Measurements from ENCODE around the gene PEX16. TPM values are rescaled to one million over a fixed set of nuclear protein-coding genes. Genes with fewer than 3 reads are reported as not detected.
A peak's percentile ranks its signal among the peaks of the same experiment; 100 is the strongest.

PEX16 gene
- total and polyA plus RNA-seq, 2 of the 13 experiments (the other 11 are each of a cell fraction or from before 2014, with no cell fraction given): 12.5 to 21.8 TPM

DNA sequence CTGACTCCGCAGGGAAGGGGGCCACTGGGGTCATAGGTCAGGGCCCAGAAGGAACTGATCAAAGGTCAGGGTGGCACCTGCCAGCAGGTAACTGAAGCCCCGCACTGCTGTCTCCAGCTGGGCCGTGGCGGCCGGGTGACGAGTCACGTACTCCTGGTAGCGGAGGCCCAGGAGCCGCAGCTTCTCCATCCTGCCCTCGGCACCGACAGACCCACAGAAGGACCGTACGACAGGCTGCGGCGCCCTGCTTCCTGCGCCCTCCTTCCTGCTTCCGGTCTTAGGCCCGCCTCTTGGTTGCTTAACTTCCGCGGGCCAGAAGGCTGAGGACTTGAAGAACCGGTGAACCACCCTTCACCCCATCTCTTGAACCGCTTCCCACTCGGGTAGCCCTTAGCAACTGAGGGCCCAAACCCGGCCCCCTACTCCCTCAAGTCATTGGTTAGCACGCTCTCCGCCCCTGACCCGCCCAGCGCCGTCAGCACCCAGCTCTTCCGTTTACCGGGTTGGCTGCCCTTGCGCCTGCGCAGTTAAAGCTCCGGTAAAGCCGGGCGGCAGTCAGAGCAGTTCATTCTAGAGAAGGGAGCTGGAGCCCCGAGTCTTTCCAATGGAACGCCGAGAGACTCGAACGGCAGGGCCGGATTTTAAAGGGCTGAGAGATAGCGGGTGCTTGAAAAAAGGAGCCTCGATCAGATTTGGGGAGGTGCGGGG, at the start of gene PEX16 (continued):
- TF ChIP-seq, protein P1, sequence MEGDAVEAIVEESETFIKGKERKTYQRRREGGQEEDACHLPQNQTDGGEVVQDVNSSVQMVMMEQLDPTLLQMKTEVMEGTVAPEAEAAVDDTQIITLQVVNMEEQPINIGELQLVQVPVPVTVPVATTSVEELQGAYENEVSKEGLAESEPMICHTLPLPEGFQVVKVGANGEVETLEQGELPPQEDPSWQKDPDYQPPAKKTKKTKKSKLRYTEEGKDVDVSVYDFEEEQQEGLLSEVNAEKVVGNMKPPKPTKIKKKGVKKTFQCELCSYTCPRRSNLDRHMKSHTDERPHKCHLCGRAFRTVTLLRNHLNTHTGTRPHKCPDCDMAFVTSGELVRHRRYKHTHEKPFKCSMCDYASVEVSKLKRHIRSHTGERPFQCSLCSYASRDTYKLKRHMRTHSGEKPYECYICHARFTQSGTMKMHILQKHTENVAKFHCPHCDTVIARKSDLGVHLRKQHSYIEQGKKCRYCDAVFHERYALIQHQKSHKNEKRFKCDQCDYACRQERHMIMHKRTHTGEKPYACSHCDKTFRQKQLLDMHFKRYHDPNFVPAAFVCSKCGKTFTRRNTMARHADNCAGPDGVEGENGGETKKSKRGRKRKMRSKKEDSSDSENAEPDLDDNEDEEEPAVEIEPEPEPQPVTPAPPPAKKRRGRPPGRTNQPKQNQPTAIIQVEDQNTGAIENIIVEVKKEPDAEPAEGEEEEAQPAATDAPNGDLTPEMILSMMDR (CRISPR knock-in tag; IDR thresholded peaks at IDR 0.05): no peak
- TF ChIP-seq SP4 (CRISPR knock-in tag; IDR thresholded peaks at IDR 0.05) (peak; percentile 63; the same call in 1 of the 2 replicates), TMF1 (CRISPR knock-in tag; IDR thresholded peaks at IDR 0.05; ENCODE audit: low read depth) (no peak), SP140L (CRISPR knock-in tag; IDR thresholded peaks at IDR 0.05; ENCODE audit: borderline replicate concordance) (no peak), KLF6 (CRISPR knock-in tag; IDR thresholded peaks at IDR 0.05) (0 out of 2 replicates have a peak, but pooled peaks have one; percentile 7), ZNF225 (CRISPR knock-in tag; IDR thresholded peaks at IDR 0.05) (no peak; the same call in 1 of the 2 replicates), ZSCAN29 (CRISPR knock-in tag; conservative IDR thresholded peaks at IDR 0.05) (peak; percentile 64; the same call in 1 of the 2 replicates), ZNF263 (CRISPR knock-in tag; IDR thresholded peaks at IDR 0.05) (no peak), FOXK1 (CRISPR knock-in tag; IDR thresholded peaks at IDR 0.05; ENCODE audit: borderline replicate concordance, low read depth) (no peak; the same call in 1 of the 2 replicates), ZNF326 (CRISPR knock-in tag; IDR thresholded peaks at IDR 0.05; ENCODE audit: borderline replicate concordance) (no peak)
- TF ChIP-seq, protein P2, sequence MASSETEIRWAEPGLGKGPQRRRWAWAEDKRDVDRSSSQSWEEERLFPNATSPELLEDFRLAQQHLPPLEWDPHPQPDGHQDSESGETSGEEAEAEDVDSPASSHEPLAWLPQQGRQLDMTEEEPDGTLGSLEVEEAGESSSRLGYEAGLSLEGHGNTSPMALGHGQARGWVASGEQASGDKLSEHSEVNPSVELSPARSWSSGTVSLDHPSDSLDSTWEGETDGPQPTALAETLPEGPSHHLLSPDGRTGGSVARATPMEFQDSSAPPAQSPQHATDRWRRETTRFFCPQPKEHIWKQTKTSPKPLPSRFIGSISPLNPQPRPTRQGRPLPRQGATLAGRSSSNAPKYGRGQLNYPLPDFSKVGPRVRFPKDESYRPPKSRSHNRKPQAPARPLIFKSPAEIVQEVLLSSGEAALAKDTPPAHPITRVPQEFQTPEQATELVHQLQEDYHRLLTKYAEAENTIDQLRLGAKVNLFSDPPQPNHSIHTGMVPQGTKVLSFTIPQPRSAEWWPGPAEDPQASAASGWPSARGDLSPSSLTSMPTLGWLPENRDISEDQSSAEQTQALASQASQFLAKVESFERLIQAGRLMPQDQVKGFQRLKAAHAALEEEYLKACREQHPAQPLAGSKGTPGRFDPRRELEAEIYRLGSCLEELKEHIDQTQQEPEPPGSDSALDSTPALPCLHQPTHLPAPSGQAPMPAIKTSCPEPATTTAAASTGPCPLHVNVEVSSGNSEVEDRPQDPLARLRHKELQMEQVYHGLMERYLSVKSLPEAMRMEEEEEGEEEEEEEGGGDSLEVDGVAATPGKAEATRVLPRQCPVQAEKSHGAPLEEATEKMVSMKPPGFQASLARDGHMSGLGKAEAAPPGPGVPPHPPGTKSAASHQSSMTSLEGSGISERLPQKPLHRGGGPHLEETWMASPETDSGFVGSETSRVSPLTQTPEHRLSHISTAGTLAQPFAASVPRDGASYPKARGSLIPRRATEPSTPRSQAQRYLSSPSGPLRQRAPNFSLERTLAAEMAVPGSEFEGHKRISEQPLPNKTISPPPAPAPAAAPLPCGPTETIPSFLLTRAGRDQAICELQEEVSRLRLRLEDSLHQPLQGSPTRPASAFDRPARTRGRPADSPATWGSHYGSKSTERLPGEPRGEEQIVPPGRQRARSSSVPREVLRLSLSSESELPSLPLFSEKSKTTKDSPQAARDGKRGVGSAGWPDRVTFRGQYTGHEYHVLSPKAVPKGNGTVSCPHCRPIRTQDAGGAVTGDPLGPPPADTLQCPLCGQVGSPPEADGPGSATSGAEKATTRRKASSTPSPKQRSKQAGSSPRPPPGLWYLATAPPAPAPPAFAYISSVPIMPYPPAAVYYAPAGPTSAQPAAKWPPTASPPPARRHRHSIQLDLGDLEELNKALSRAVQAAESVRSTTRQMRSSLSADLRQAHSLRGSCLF (CRISPR knock-in tag; IDR thresholded peaks at IDR 0.05; ENCODE audit: borderline replicate concordance): no peak
- TF ChIP-seq, protein P3, sequence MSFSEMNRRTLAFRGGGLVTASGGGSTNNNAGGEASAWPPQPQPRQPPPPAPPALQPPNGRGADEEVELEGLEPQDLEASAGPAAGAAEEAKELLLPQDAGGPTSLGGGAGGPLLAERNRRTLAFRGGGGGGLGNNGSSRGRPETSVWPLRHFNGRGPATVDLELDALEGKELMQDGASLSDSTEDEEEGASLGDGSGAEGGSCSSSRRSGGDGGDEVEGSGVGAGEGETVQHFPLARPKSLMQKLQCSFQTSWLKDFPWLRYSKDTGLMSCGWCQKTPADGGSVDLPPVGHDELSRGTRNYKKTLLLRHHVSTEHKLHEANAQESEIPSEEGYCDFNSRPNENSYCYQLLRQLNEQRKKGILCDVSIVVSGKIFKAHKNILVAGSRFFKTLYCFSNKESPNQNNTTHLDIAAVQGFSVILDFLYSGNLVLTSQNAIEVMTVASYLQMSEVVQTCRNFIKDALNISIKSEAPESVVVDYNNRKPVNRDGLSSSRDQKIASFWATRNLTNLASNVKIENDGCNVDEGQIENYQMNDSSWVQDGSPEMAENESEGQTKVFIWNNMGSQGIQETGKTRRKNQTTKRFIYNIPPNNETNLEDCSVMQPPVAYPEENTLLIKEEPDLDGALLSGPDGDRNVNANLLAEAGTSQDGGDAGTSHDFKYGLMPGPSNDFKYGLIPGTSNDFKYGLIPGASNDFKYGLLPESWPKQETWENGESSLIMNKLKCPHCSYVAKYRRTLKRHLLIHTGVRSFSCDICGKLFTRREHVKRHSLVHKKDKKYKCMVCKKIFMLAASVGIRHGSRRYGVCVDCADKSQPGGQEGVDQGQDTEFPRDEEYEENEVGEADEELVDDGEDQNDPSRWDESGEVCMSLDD (CRISPR knock-in tag; IDR thresholded peaks at IDR 0.05; ENCODE audit: borderline replicate concordance): no peak
- TF ChIP-seq, protein P4, sequence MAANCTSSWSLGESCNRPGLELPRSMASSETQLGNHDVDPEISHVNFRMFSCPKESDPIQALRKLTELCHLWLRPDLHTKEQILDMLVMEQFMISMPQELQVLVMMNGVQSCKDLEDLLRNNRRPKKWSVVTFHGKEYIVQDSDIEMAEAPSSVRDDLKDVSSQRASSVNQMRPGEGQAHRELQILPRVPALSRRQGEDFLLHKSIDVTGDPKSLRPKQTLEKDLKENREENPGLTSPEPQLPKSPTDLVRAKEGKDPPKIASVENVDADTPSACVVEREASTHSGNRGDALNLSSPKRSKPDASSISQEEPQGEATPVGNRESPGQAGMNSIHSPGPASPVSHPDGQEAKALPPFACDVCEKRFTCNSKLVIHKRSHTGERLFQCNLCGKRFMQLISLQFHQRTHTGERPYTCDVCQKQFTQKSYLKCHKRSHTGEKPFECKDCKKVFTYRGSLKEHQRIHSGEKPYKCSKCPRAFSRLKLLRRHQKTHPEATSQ (CRISPR knock-in tag; IDR thresholded peaks at IDR 0.05; ENCODE audit: borderline replicate concordance): no peak
